ENCODE measurements around the gene PAQR5.
"Not testable (repeated sequence)": the region's sequence is repeated elsewhere in the genome, so short reads cannot be mapped to it uniquely, and the experiment has no call there.

The PAQR5 gene

GRCh38 chr15:69434238-69434637 lies 135.5 kb downstream of the PAQR5 start:
- DNase-seq, result no peak

DNA sequence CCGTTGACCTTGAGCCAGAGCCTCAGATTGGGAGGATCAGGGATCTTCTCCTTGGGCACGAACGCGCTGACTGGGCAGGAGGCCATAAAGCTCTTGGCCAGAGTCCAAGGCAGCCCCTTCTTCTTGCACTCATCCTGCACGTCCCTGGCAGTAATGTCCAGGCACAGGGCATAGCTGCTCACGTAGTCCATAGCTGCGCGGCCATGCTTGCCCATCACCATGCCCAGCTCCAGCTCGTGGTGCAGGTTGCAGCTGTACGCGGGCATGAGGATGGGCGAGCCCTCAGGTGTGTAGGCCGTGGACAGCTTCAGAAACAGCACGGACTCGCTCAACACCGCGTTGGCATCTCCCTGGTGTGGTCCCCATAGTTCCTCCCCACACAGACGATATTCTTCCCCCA lies 136.0 kb downstream of the PAQR5 start:
- DNase-seq, result no peak

DNA sequence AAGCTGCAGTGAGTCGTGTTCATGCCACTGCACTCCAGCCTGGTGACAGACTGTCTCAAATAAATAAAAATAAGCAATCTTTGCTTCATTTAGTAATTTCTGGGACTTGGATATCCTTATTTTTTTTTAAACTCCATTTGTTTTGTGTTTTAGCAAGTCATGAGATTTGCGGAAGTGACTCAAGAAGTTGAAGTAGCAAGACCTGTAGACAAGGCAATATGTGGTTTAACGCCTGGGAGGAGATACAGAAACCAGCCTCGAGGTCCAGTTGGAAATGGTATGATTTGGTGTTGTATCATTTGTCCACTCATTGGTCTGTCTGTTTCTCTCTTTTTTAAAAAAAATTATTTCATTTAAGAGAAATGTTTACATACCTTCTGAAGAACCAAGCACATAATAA lies 137.3 kb downstream of the PAQR5 start:
- DNase-seq, result no peak

- DNase-seq, result no peak
Measured at GRCh38 chr15:69436951-69437350, 138.2 kb downstream of the PAQR5 start.

GRCh38 chr15:69439623-69440022 lies 140.9 kb downstream of the PAQR5 start:
- no peak for DNase-seq

GRCh38 chr15:69443032-69443611 lies 144.4 kb downstream of the PAQR5 start:
- DNase-seq, result no peak

DNA sequence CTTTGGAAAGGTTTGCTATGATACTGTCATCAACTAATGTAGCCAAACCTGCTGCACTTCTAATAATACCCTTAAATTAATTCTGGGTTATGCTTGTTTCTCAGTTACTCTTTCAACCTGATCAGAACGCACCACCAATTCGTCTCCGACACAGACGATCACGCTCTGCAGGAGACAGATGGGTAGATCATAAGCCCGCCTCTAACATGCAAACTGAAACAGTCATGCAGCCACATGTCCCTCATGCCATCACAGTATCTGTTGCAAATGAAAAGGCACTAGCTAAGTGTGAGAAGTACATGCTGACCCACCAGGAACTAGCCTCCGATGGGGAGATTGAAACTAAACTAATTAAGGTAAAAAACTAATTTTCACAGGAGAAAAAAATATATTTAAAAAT lies 146.0 kb downstream of the PAQR5 start:
- no peak for DNase-seq

GRCh38 chr15:69446953-69447352 lies 148.2 kb downstream of the PAQR5 start:
- no peak for DNase-seq

- not testable (repeated sequence) for DNase-seq
Measured at GRCh38 chr15:69450221-69450620, 151.5 kb downstream of the PAQR5 start.

GRCh38 chr15:69450968-69451695 lies 152.4 kb downstream of the PAQR5 start:
- no peak for DNase-seq

- peak; percentile 40 to 41 for DNase-seq
Measured at GRCh38 chr15:69451951-69452691, 153.4 kb downstream of the PAQR5 start.

- DNase-seq, result peak; percentile 94 to 95
Measured at GRCh38 chr15:69452692-69453521, 154.2 kb downstream of the PAQR5 start, which contains the start of gene RPLP1. Gene RPLP1 (plus strand): TSS chr15:69452818. CDS start chr15:69452949, 131 bp downstream.

DNA sequence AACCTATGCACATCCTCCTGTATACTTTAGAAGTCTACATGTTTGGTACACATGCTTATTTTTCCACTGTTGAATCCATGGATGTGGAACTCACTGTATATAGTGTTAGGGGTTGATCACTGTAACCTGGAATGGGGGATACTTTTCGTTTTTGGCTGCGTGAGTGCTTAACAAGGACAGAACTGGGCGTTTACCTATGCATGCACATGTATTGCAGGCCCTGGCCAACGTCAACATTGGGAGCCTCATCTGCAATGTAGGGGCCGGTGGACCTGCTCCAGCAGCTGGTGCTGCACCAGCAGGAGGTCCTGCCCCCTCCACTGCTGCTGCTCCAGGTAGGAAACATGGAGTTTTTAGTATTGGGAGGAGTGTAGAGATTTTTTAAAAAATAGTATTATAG lies 156.2 kb downstream of the PAQR5 start:
- DNase-seq, result no peak

DNA sequence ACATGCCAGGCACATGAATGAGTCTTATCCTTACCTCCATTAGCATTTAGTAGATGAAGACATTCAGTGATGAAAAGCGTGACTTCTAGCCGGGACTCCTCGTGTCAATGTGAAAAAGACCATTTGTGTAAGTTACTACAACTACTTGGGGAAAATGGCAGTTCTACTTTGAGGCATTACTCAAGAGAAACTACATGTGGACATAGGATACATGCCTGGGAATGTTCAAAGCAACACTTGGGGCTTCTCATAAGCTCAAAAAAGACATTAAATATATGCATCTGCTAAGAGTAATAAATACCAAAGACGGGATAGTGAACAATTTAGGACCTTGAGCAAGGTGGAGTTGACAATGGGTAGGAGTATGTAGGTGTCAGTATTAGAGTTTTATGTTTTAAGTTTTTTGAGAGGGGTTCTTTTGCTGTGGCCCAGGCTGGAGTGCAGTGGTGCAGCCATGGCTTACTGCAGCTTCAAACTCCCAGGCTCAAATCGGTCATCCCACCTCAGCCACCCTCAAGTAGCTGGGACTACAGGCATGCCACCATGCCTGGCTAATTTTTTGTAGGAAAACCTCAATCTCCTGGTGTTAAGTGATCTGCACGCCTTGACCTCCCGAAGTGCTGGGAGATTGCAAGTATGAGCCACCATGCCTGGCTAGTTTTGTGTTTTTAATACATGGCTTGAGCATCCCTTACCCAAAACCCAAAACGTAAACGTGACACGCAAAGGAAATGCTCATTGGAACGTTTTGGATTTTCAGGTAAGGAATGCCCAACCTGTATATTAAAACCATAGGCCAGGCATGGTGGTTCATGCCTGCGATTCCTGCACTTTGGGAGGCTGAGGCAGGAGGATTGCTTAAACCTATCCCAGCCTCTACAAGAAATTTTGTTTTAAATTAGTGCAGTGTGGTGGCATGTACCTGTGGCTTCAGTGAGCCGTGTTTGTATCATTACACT lies 157.8 kb downstream of the PAQR5 start:
- DNase-seq, result no peak
